HepG2 (cell line): ENCODE measurements around the gene ZNF648. TPM values are rescaled to one million over a fixed set of nuclear protein-coding genes. Genes with fewer than 3 reads are reported as not detected.

Experiments
- ATF7-NPFF ChIP-seq: sonication (generic); formaldehyde crosslinking; IDR thresholded peaks from 2 replicates; pipeline ENCODE4 v1.8.1; 2023; ENCODE audit warnings: mild to moderate bottlenecking, low read depth, missing genetic modification reagents, moderate library complexity
- BORCS8-MEF2B ChIP-seq: sonication (generic); formaldehyde crosslinking; IDR thresholded peaks from 2 replicates; pipeline ENCODE4 v1.8.0; 2022; ENCODE audit warnings: mild to moderate bottlenecking, missing genetic modification reagents
- MED8 ChIP-seq: sonication (generic); formaldehyde crosslinking; IDR thresholded peaks from 2 replicates; pipeline ENCODE4 v1.8.1; 2023; ENCODE audit warnings: mild to moderate bottlenecking, missing genetic modification reagents; ENCODE audit not compliant: insufficient replicate concordance
- PHF8 ChIP-seq: sonication (generic); formaldehyde crosslinking; IDR thresholded peaks from 2 replicates; pipeline ENCODE4 v1.5.0; 2020; ENCODE audit warnings: missing genetic modification reagents
- STAT6 ChIP-seq: sonication (generic); formaldehyde crosslinking; IDR thresholded peaks from 2 replicates; pipeline ENCODE4 v1.4.0; 2020; ENCODE audit warnings: missing genetic modification reagents, mild to moderate bottlenecking, borderline replicate concordance
- TARDBP ChIP-seq: sonication (generic); formaldehyde crosslinking; IDR thresholded peaks from 2 replicates; pipeline ENCODE4 v1.8.0; 2022; ENCODE audit warnings: mild to moderate bottlenecking, missing genetic modification reagents
- ZBTB2 ChIP-seq: sonication (generic); formaldehyde crosslinking; IDR thresholded peaks from 2 replicates; pipeline ENCODE4 v1.8.0; 2022; ENCODE audit warnings: low read depth, missing genetic modification reagents
- ZFY ChIP-seq: sonication (generic); formaldehyde crosslinking; IDR thresholded peaks from 2 replicates; pipeline ENCODE4 v1.4.0; 2020; ENCODE audit warnings: missing genetic modification reagents
- ZNF18 ChIP-seq: sonication (generic); formaldehyde crosslinking; IDR thresholded peaks from 2 replicates; pipeline ENCODE4 v1.8.0; 2022; ENCODE audit warnings: mild to moderate bottlenecking, missing genetic modification reagents; ENCODE audit not compliant: insufficient replicate concordance
- ZNF274 ChIP-seq: sonication (generic); formaldehyde crosslinking; IDR thresholded peaks from 2 replicates; pipeline ENCODE4 v1.5.1; 2020; ENCODE audit warnings: mild to moderate bottlenecking, missing genetic modification reagents
- ZNF333 ChIP-seq: sonication (generic); formaldehyde crosslinking; IDR thresholded peaks from 2 replicates; pipeline ENCODE4 v1.4.0; 2020; ENCODE audit warnings: mild to moderate bottlenecking, missing genetic modification reagents, borderline replicate concordance
- polyA plus RNA-seq, 8 experiments: library from polyadenylated mRNA; depleted of rRNA in 3 of 8; stranded (reverse) in 7 of 8; unstranded in 1 of 8; fragments of >200 nt; fragmentation: Illumina TruSeq in 4 of 8; extraction: Trizol in 4 of 8; gene quantifications; 2 replicates each; pipeline versions ENCODE4 v1.2.1 to v1.2.3, GENCODE V29; 2011 to 2016; ENCODE audit warnings: low read depth in 4 of 8, missing spikeins in 1 of 8, mixed read lengths in 1 of 8; ENCODE audit not compliant: insufficient read depth in 1 of 8
- total RNA-seq, 5 experiments: library from RNA; depleted of rRNA; stranded (reverse); fragments of >200 nt; fragmentation: Illumina TruSeq; extraction: Trizol; gene quantifications; 2 replicates each; pipeline ENCODE4 v1.2.3, GENCODE V29; 2016; ENCODE audit warnings: low read depth in 1 of 5
- TF ChIP-seq, protein P1 (sequence below): sonication (generic); formaldehyde crosslinking; IDR thresholded peaks from 2 replicates; pipeline ENCODE4 v1.4.0; 2020; ENCODE audit warnings: missing genetic modification reagents
- TF ChIP-seq, protein P2 (sequence below): conservative IDR thresholded peaks from 2 replicates; pipeline ENCODE4 v1.6.1; 2018; ENCODE audit warnings: missing genetic modification reagents
- TF ChIP-seq, protein P3 (sequence below): fragments of 450-650 bp; IDR thresholded peaks from 2 replicates; pipeline ENCODE4 v1.6.1; 2017
- TF ChIP-seq, protein P4 (sequence below): sonication (generic); formaldehyde crosslinking; IDR thresholded peaks from 2 replicates; pipeline ENCODE4 v1.8.0; 2022; ENCODE audit warnings: mild to moderate bottlenecking, missing genetic modification reagents, borderline replicate concordance

The ZNF648 gene
- total and polyA plus RNA-seq, 2 of the 13 experiments (the other 11 are each of a cell fraction or from before 2014, with no cell fraction given), result 0.13 to 0.37 TPM

DNA sequence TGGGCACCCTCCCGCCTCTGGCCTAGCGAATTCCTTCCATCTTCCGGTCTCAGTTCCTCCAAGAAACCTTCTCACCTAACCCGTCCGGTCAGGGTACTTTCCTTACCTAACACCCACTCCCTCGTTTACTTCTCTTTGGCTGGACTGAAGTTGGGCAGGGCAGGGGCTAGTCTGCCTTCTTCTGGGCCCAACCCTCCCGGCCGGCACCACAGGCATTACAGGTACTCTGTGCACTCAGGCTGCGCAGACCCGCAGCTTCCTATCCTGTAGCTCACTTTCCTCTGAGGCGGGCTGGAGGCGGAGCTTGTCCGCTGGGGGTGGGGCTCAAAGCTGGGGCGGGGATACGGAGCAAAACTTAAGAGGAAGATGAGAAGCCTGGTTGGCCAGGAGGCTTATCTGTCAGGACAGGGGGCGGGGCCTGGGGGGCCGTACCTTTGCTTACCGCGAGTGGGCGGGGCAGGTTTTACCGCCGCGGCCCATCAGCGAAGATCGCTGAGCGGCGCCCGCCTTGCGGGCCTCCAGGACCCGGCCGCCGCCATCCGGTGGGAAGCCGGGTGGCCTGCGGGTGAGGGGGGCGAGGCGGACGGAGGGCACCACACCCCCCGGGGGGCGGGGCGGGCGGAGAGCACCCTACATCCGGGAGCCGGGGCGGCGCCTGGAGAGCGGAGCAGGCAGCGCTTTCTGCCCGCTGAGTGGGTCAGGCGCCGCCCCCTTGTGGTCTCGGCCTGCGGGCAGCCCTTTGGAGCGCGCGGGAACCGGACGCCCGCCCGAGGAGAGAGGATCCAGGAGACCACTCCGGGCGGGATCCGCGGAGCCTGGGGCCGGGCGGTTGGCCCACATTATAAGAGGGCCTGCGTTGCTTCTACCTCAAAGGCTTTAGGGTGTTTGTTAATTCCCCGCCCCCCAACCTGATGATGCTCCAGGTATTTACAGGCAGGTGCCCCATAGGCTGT, 31.9 kb downstream of the ZNF648 start (continued):
- TF ChIP-seq, protein P1, sequence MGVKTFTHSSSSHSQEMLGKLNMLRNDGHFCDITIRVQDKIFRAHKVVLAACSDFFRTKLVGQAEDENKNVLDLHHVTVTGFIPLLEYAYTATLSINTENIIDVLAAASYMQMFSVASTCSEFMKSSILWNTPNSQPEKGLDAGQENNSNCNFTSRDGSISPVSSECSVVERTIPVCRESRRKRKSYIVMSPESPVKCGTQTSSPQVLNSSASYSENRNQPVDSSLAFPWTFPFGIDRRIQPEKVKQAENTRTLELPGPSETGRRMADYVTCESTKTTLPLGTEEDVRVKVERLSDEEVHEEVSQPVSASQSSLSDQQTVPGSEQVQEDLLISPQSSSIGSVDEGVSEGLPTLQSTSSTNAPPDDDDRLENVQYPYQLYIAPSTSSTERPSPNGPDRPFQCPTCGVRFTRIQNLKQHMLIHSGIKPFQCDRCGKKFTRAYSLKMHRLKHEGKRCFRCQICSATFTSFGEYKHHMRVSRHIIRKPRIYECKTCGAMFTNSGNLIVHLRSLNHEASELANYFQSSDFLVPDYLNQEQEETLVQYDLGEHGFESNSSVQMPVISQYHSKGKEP (CRISPR knock-in tag), result no peak
- TF ChIP-seq MED8 (CRISPR knock-in tag) (peak; percentile 35), ZBTB2 (peak; percentile 94), TARDBP (CRISPR knock-in tag) (0 out of 2 replicates have a peak, but pooled peaks have one; percentile 25), ZFY (CRISPR knock-in tag) (peak; percentile 85), ZNF274 (CRISPR knock-in tag) (no peak), STAT6 (CRISPR knock-in tag) (no peak), ZNF333 (peak; percentile 33; the same call in 1 of the 2 replicates), BORCS8-MEF2B (CRISPR knock-in tag) (0 out of 2 replicates have a peak, but pooled peaks have one; percentile 29), ATF7-NPFF (CRISPR knock-in tag) (0 out of 2 replicates have a peak, but pooled peaks have one; percentile 2), ZNF18 (CRISPR knock-in tag) (no peak), PHF8 (CRISPR knock-in tag) (peak; percentile 87)
- TF ChIP-seq, protein P2, sequence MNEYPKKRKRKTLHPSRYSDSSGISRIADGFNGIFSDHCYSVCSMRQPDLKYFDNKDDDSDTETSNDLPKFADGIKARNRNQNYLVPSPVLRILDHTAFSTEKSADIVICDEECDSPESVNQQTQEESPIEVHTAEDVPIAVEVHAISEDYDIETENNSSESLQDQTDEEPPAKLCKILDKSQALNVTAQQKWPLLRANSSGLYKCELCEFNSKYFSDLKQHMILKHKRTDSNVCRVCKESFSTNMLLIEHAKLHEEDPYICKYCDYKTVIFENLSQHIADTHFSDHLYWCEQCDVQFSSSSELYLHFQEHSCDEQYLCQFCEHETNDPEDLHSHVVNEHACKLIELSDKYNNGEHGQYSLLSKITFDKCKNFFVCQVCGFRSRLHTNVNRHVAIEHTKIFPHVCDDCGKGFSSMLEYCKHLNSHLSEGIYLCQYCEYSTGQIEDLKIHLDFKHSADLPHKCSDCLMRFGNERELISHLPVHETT (CRISPR knock-in tag), result peak; percentile 78; the same call in 1 of the 2 replicates
- TF ChIP-seq, protein P3, sequence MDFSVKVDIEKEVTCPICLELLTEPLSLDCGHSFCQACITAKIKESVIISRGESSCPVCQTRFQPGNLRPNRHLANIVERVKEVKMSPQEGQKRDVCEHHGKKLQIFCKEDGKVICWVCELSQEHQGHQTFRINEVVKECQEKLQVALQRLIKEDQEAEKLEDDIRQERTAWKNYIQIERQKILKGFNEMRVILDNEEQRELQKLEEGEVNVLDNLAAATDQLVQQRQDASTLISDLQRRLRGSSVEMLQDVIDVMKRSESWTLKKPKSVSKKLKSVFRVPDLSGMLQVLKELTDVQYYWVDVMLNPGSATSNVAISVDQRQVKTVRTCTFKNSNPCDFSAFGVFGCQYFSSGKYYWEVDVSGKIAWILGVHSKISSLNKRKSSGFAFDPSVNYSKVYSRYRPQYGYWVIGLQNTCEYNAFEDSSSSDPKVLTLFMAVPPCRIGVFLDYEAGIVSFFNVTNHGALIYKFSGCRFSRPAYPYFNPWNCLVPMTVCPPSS, result no peak
- TF ChIP-seq, protein P4, sequence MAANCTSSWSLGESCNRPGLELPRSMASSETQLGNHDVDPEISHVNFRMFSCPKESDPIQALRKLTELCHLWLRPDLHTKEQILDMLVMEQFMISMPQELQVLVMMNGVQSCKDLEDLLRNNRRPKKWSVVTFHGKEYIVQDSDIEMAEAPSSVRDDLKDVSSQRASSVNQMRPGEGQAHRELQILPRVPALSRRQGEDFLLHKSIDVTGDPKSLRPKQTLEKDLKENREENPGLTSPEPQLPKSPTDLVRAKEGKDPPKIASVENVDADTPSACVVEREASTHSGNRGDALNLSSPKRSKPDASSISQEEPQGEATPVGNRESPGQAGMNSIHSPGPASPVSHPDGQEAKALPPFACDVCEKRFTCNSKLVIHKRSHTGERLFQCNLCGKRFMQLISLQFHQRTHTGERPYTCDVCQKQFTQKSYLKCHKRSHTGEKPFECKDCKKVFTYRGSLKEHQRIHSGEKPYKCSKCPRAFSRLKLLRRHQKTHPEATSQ (CRISPR knock-in tag), result no peak
